GM19395 (cell line): ENCODE results near the gene RALGAPA2.

Source experiments
- ATAC-seq: cut with Tn5 transposase; IDR thresholded peaks from one replicate; pipeline ENCODE4 v1.9.1; 2021; ENCODE audit warnings: mild to moderate bottlenecking, moderate library complexity; ENCODE audit not compliant: unreplicated experiment

RALGAPA2 gene

DNA sequence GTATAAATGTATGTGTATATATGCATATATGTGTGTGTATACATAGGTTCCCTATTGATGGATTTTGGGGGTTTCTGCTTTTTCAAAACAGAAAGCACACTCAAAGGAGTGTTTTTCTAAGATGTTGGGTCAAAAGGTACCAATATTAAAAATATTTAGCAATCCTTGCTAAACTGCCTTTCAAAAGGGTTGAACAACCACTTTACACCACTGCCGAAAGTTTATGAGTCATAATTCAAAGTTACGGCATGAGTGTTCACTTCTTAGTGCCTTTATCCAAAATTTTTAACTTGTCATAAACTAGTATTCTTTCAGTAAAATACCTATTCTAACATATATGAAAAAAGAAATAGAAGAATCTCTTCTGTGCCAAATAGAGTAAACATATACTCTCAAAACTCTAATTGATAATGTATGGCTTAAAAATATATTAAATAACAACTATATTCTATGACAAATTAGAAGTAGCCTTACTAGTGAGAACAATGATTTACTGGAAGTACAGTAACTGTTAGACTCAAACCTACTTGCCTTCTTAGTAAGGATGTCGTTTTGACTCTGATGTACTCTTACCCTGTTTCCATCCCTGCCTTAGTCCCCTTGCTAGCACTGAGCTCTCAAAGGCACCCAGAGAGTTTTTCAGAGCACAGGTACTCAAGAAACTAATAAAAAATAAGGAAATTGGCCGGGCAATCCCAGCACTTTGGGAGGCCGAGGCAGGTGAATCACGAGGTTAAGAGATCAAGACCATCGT, 208.5 kb downstream of the RALGAPA2 start:
- no peak for ATAC-seq

DNA sequence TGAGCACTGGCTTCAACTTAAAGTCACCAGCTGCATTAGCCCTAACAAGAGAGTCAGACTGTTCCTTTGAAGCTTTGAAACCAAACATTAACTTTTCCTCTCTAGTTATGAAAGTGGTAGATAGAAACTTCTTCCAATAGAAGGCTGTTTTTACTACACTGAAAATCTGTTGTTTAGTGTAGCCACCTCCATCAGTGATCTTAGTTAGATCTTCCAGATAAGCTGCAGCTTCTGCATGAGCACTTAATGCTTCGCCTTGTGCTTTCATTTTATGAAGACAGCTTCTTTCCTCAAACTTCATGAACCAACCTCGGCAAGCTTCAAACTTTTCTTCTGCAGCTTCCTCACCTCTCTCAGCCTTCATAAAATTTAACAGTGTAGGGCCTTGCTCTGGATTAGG, 211.3 kb downstream of the RALGAPA2 start:
- no peak for ATAC-seq

- no peak for ATAC-seq
Measured at GRCh38 chr20:20500312-20500711, 212.1 kb downstream of the RALGAPA2 start.

- ATAC-seq = no peak
Measured at GRCh38 chr20:20499439-20499838, 213.0 kb downstream of the RALGAPA2 start.

DNA sequence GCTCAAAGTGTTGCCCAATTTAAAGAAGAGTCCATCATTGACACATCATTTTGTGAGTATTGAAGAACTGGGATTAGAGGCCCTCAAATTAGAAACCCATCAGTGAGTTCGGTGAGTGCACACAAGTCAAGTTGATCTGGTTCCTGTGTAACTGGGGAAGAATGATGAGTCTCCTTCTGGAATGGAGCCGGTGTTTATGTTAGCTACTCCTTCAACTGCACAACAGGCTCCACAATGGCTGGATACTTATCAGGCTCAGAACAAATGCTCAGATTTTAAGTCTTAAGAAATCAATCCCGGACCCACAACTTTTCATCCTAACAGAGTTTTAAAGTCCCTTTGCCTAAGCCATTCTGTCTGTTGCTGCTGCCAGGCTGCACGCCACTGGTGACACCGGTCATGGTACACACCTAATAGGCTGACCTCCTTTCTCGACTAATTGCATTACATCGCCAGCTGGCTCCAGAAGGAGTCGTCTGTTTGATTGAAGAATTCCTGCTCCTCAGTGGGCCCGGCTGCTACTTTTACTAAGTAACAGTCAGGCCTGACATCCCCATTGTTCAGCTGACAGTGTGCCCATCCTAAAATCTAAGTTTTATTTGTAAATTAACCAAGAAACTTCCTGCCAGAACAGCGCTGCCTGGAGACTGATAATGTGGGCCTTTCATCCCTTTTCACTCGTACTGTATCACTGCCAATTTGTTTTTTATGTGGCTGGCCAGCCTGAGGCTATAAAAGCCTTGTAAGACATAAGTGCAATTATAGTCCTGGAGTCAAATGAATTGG, 214.2 kb downstream of the RALGAPA2 start:
- no peak for ATAC-seq

DNA sequence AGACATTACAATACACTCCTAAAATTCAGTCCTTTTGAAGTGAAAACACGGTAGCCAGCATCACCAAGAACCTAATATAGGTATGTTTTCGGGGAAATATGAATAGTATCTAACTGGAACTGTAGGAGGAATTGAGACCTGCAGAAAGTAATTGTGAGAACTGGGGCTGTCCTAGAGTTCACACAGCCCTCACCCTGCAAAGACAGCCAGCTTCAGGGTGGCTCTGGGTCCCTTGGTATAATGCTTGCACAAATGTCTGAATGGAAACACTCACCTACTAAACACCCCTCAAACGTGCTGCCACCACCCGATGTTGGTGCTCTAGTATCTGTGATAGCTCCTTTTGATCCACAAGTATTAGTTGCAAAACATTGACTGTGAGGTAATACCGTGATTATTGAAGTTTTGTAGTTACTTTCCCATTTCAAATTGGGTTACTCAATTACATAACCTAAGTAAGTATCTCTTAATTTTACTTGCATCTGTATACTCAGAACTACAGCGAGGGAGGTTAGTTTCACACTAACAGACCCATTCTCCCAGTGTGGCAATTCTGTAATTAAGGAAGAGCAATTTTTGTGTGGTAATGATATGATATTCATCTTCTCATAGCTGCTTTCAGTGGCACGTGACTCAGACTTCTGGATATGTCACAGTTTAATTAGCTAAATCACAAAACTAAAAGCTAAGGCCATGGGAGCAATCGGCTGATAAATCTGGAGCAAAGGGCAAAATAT, 215.0 kb downstream of the RALGAPA2 start:
- no peak for ATAC-seq

- no peak for ATAC-seq
Measured at GRCh38 chr20:20495729-20496503, 216.5 kb downstream of the RALGAPA2 start.

- no peak for ATAC-seq
Measured at GRCh38 chr20:20493701-20494100, 218.7 kb downstream of the RALGAPA2 start.

GRCh38 chr20:20492521-20493332, 219.7 kb downstream of the RALGAPA2 start:
- ATAC-seq = no peak

DNA sequence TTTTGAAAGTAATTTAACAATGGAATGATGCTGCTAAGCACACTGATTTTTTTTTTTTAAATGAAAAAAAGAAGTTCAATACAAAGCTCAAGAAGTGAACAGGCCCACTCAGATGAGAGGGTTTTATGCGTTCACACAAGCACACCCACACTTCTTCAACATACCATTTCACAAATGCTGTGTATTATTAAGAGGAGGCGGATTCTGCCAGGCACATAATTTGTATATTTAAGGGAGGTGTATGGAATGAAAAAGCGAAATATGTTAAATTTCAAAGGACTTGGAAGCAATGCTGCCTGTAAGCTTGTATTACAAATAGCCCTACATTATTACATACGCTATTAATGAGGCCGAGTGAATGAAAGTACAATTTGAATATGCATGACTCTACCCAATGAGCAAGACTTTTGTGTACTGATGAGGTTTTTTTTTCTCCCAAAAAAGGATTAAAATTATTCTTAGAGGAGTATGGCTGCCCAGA, 220.6 kb downstream of the RALGAPA2 start:
- ATAC-seq = no peak

DNA sequence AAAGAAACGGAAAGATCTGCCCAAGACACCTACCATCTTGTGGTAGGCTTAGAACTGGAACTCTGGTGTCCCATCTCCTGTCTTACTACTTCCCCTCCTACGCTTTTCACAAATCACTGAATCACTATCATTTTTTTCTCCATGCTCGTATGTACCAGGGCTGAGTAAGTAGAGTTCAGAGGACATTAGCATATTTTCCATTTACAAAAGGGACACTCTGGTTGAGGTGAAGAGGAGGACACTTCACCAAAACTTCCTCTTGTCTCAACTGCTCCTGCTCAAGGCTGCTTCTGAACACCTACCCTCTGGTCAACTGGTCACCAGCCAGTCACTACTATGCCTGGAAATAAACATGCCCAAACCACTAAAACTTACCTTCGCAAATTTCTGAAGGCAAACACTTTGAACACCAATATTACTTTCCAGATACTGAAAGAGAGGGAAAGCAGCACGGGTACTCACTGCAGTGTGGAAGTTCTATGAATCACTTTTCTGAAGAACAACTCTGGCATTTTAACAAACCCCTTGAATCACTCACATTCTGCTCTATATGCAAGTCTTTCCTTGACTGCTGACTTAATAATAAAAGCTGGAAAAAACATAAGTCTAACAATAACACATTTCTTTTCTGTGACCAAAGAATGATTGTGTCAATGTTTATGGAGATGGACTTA, 221.2 kb downstream of the RALGAPA2 start:
- ATAC-seq = no peak

GRCh38 chr20:20490673-20491072, 221.8 kb downstream of the RALGAPA2 start:
- ATAC-seq = no peak

- ATAC-seq = peak; percentile 49
Measured at GRCh38 chr20:20489648-20490341, 222.6 kb downstream of the RALGAPA2 start.

DNA sequence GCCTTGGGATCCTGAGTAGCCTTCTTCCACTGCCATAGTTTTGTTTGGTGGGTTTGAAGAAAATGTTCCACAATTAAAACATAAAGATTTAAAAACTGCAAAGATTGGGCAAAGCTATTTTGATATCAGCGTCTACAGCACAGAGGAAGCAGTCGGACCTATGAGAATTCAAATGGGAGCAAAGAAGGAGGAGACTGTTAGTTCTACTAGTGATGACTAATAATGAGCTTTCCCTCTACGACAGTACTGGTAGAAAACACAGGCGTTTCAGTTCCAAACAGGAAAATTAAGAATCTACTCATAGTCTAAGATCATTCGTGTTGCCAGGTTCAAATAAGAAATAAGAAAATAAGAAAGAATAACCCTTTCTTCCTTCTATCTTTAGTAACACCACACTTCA, 223.4 kb downstream of the RALGAPA2 start:
- peak; percentile 93 for ATAC-seq

DNA sequence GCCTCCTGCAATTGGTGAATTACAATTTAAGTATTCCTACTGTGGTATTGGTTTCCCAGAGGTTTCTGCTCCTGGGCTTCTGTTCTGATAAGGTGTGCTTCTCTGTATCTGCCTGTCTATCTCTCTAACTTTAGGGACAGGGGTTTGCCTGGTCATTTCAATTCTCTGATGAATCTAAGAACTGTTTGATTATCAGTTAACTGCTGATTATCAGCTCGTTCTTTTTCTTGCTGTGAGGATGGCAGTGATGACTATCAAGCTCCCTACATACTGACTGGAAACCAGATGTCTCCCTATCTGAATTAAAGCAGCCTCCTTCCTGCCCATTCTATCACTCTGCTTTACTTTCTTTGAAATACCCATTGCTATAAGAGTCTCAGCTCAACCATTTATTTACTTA, 224.1 kb downstream of the RALGAPA2 start:
- ATAC-seq = no peak

GRCh38 chr20:20487811-20488210, 224.6 kb downstream of the RALGAPA2 start:
- no peak for ATAC-seq

- no peak for ATAC-seq
Measured at GRCh38 chr20:20483328-20483727, 229.1 kb downstream of the RALGAPA2 start.

- ATAC-seq = no peak
Measured at GRCh38 chr20:20482453-20482852, 230.0 kb downstream of the RALGAPA2 start.

GRCh38 chr20:20480689-20481088, 231.8 kb downstream of the RALGAPA2 start:
- ATAC-seq = no peak
